Psoas muscle (tissue), 8 donors: Measurements from ENCODE around the gene SH3GLB2. TPM values are rescaled to one million over a fixed set of nuclear protein-coding genes. Genes with fewer than 3 reads are reported as not detected.

Source experiments
- ATAC-seq, 4 donors: fragments of 200-7000 bp; cut with Tn5 transposase; one replicate each; pipeline ENCODE4 v1.9.1; 2020; ENCODE audit warnings: moderate library complexity in 3 of 4, mild to moderate bottlenecking in 2 of 4
- DNase-seq, 2 donors: peaks; one replicate each; pipeline ENCODE4 v3.0.0-alpha.2; 2020
- H3K27ac ChIP-seq: fragments of 200-600 bp; one replicate; pipeline ENCODE4 v1.8.0; 2022
- H3K27me3 ChIP-seq, 3 donors: fragments of 200-600 bp in 1 of 3; one replicate each; pipeline versions ENCODE4 v1.6.1 to v1.8.0; 2013 to 2022; ENCODE audit warnings: low read length in 2 of 3, mild to moderate bottlenecking in 2 of 3, moderate library complexity in 1 of 3; ENCODE audit not compliant: insufficient read depth in 3 of 3
- H3K36me3 ChIP-seq, 2 donors: fragments of 200-600 bp in 1 of 2; one replicate each; pipeline versions ENCODE4 v1.6.1 to v1.8.0; 2013 to 2022; ENCODE audit warnings: low read depth in 1 of 2, mild to moderate bottlenecking in 1 of 2, moderate library complexity in 1 of 2; ENCODE audit not compliant: insufficient read depth in 1 of 2
- H3K4me1 ChIP-seq: fragments of 200-600 bp; one replicate; pipeline ENCODE4 v1.8.0; 2022
- H3K4me3 ChIP-seq: fragments of 200-600 bp; one replicate; pipeline ENCODE4 v1.8.0; 2022; ENCODE audit warnings: mild to moderate bottlenecking
- H3K9me3 ChIP-seq: fragments of 200-600 bp; one replicate; pipeline ENCODE4 v1.8.0; 2022
- CTCF ChIP-seq: fragments of 200-600 bp; IDR thresholded peaks from one replicate; pipeline ENCODE4 v1.8.0; 2022; ENCODE audit warnings: antibody characterized with exemption
- WGBS, 3 donors: extraction: QIAGEN DNeasy Blood & Tissue Kit; methylation state at CpG; one replicate each; pipeline versions ENCODE4 v1.1.6 to v1.1.7; 2013; 5-methylcytosine and 5-hydroxymethylcytosine counted together
- intact Hi-C, 2 donors: fragments of 100-400 bp; cut with DNase I; formaldehyde crosslinking; loops; one replicate each; pipeline versions ENCODE4 v1.11.0 to v1.14.2; 2022
- polyA plus RNA-seq, 3 donors: library from polyadenylated mRNA; stranded (reverse); fragments of 200-250 nt; gene quantifications; one replicate each; pipeline ENCODE4 v1.2.3, GENCODE V29; 2013
- total RNA-seq, 4 donors: library from RNA; stranded (reverse); fragmentation: NEBNext Ultra II Directional in 2 of 4; extraction: Animal tissue kit (Norgen Biotek cat#: 25700) in 2 of 4; gene quantifications; one replicate each; pipeline versions ENCODE4 v1.2.1 to v1.2.4, GENCODE V29; 2021 to 2023
- donor health status: healthy with polysubstance abuse.
- donor health status: DM: no; HTN: no; CAD: no; lungs with moderate emphysema.
- donor health status: Bipolar disorder and iron deficiency.
- donor health status: healthy.
- donor health status: DM: yes; HTN: yes; CAD: no.
- donor health status: DM: no; HTN: no; CAD: no.
- donor health status: DM: no; HTN: no; CAD: no.
- donor health status: DM: yes; HTN: yes; CAD: no.

The SH3GLB2 gene
- total and polyA plus RNA-seq, 7 donors = 22.2 to 56.8 (median 33.8) TPM

- Histone ChIP-seq H3K9me3 (no peaks in the 10 kb centered on the region), H3K4me3 (no peak overlapping the region), H3K36me3 (peaks cover 3 to 36% of the 10 kb centered on the region in 2 donors), H3K4me1 (no peaks in the 10 kb centered on the region), H3K27me3 (no peaks in the 10 kb centered on the region), H3K27ac (no peak overlapping the region)
- intact Hi-C loops = loop anchor here in 1 of 2 donors (5.0 kb wide), 1 partner anchor 34 kb away; the partner anchor contains the start of gene MIGA2
- WGBS, 3 donors = 74 to 79% (median 77%) methylated on average over 21 of the region's 21 CpGs
- no peak for TF ChIP-seq CTCF
- no peak for DNase-seq
- no peak for ATAC-seq
Measured at GRCh38 chr9:129070696-129071525, 42.8 kb upstream of the SH3GLB2 start.

DNA sequence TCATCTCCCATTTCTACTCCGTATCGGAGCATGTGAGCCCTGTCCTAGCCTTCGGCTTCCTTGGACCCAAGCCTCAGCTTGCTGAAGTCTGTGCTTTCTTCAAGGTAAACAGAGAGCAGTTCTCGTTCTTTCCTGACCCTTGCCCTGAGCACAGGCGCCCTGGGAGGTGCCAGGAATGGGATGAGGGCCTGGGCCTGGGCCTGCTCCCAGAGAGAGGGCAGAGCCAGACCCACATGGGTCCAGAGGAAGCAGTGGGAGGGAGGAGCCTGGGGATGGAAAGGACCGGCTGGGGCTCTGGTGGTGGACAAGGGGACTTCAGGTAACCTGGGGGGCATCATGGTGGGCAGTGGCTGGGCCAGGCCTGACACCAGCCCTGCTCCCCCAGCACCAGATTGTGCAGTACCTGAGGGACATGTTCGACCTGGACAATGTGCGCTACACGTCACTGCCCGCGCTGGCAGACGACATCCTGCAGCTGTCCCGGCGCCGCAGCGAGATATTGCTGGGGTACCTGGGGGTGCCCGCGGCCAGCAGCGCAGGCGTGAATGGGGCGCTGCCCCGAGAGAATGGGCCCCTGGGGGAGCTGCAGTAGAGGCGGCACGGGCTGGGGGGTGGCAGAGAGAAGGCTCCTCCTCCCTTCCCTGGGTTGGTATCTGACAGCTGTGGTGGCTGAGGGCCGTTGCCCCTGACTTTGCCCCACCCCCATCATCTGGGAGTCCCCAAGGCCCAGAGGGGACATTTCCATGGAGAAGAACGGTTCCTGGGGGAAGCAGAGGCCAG is 41.9 kb upstream of the SH3GLB2 start:
- DNase-seq (no peak), ATAC-seq (peak in 2 of 4 donors; percentile 2 to 20)
- Histone ChIP-seq H3K9me3 (no peaks in the 10 kb centered on the region), H3K4me3 (no peak overlapping the region), H3K27me3 (no peaks in the 10 kb centered on the region), H3K4me1 (no peaks in the 10 kb centered on the region), H3K27ac (peak overlapping the region; percentile 9), H3K36me3 (peaks cover 3 to 44% of the 10 kb centered on the region in 2 donors)
- WGBS, 3 donors = 85 to 87% (median 85%) methylated on average over 25 to 26 of the region's 26 CpGs
- intact Hi-C loops = loop anchor here in 1 of 2 donors (5.0 kb wide), 1 partner anchor 33 kb away; the partner anchor contains the start of gene MIGA2
- TF ChIP-seq CTCF = no peak

- WGBS, 3 donors = 70 to 77% (median 75%) methylated on average over 26 to 31 of the region's 31 CpGs
- H3K9me3 ChIP-seq = no peaks in the 10 kb centered on the region
- H3K27me3 ChIP-seq = no peaks in the 10 kb centered on the region
- ATAC-seq (peak; percentile 67 to 89 (median 84)), DNase-seq (peak; percentile 60 to 79)
- TF ChIP-seq CTCF = no peak
- H3K27ac ChIP-seq = peak overlapping the region; percentile 23
- peaks cover 3 to 52% of the 10 kb centered on the region in 2 donors for H3K36me3 ChIP-seq
- no peaks in the 10 kb centered on the region for H3K4me1 ChIP-seq
- intact Hi-C loops = no loop called here
- H3K4me3 ChIP-seq = no peak overlapping the region
Measured at GRCh38 chr9:129068990-129069861, 41.1 kb upstream of the SH3GLB2 start.

- Histone ChIP-seq H3K36me3 (peaks cover 3 to 62% of the 10 kb centered on the region in 2 donors), H3K4me1 (no peaks in the 10 kb centered on the region), H3K27ac (no peak overlapping the region), H3K4me3 (no peak overlapping the region), H3K27me3 (no peaks in the 10 kb centered on the region), H3K9me3 (no peaks in the 10 kb centered on the region)
- WGBS, 3 donors = 91 to 94% (median 92%) methylated on average over 19 of the region's 19 CpGs
- intact Hi-C loops = no loop called here
- ATAC-seq (no peak), DNase-seq (no peak)
- TF ChIP-seq CTCF = no peak
Measured at GRCh38 chr9:129068110-129068509, 40.0 kb upstream of the SH3GLB2 start.
